ENCODE data around the gene ACBD6.

GRCh38 chr1:180327089-180327488, 175.3 kb downstream of the ACBD6 start:
- TF ChIP-seq CTCF (IDR thresholded peaks at IDR 0.05) (no peak), POLR2AphosphoS5 (IDR thresholded peaks at IDR 0.05) (no peak)

Data from stomach (tissue), 4 donors.